M059J (cell line): ENCODE data around the gene METTL9. TPM values are rescaled to one million over a fixed set of nuclear protein-coding genes. Genes with fewer than 3 reads are reported as not detected.

Experiments used
- total RNA-seq: library from RNA; depleted of rRNA; stranded (reverse); fragments of >200 nt; shearing (Covaris generic); gene quantifications from 2 replicates; pipeline ENCODE4 v1.2.3, GENCODE V29; 2014; rRNA removed

Gene METTL9
- total RNA-seq, 1 experiment from 2014 or later, result 212 TPM

Other genes with a start within 250 kb of the METTL9 start
- not detected in 2 replicates for gene IGSF6, start 53.0 kb downstream of the METTL9 start, total RNA-seq
- not detected in 2 replicates for gene OTOA, start 64.4 kb downstream of the METTL9 start, total RNA-seq